Rectal smooth muscle tissue (tissue), 1 donor: ENCODE results near the gene ADGRG4.

ENCODE experiments used
- H3K27ac ChIP-seq: one replicate; pipeline ENCODE4 v1.7.0; 2013; ENCODE audit warnings: low read depth, low read length, inconsistent platforms
- H3K27me3 ChIP-seq: one replicate; pipeline ENCODE4 v1.7.0; 2013; ENCODE audit warnings: low read length; ENCODE audit not compliant: control insufficient read depth, insufficient read depth
- H3K36me3 ChIP-seq: one replicate; pipeline ENCODE4 v1.7.0; 2013; ENCODE audit warnings: low read length; ENCODE audit not compliant: control insufficient read depth, insufficient read depth
- H3K4me1 ChIP-seq: one replicate; pipeline ENCODE4 v1.7.0; 2013; ENCODE audit warnings: low read length; ENCODE audit not compliant: control insufficient read depth, insufficient read depth
- H3K4me3 ChIP-seq: one replicate; pipeline ENCODE4 v1.7.0; 2013; ENCODE audit warnings: low read length
- H3K9ac ChIP-seq: one replicate; pipeline ENCODE4 v1.7.0; 2013; ENCODE audit warnings: low read length

The ADGRG4 gene

DNA sequence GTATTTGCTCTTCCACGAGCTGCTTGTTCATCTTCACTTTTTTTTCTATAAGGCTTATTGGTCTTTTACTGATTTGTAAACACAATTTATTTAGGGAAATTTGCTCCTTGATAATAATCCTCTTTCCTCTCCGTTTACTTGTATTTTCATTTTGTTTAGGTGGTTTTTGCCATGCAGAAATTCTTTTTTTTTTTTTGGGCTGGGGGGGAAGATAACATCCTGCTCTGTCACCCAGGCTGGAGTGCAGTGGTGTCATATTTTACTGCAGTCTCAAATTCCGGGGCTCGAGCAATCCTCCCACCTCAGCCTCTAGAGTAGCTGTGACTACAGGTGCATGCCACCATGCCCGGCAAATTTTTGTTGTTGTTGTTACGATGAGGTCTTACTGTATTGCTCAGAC, 155.4 kb downstream of the ADGRG4 start:
- Histone ChIP-seq H3K9ac (no peak overlapping the region), H3K27ac (no peak overlapping the region), H3K4me1 (no peaks in the 10 kb centered on the region)

DNA sequence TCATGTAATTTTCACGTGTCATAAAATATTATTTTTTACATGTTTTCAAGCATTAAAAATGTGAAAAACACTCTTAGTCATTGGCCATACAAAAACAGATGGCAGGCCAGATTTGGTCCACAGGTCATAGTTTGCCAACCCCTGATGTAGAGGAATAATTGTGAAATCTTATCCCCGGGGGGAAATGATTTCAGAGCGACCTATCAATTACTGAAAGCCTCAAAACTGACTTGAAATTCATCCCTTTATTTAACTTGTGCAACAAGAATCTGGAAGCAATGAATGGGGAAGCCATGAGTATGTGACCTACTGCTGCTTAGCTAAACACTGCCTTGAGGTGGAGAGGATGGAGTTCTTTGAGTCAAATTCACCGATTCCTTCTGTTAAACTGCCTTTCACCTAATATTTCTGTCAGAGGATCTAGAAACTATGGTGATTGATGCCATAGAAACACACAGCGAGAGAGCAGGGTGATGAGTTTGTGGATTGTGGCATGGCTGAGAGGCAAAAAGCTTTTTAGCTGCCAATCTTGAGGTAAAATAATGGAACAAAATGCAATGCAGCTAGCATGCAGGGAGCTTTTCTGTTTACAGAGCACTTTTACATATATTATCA, 156.6 kb downstream of the ADGRG4 start:
- no peak overlapping the region for H3K4me3 ChIP-seq
- H3K9ac ChIP-seq, result no peak overlapping the region
- no peak overlapping the region for H3K27ac ChIP-seq
- no peaks in the 10 kb centered on the region for H3K27me3 ChIP-seq
- no peaks in the 10 kb centered on the region for H3K36me3 ChIP-seq
- H3K4me1 ChIP-seq, result no peaks in the 10 kb centered on the region

More for the DNA sequence above, 155.4 kb downstream of the ADGRG4 start:
- H3K36me3 ChIP-seq, result no peaks in the 10 kb centered on the region
- no peak overlapping the region for H3K4me3 ChIP-seq
- H3K27me3 ChIP-seq, result no peaks in the 10 kb centered on the region

GRCh38 chrX:136464589-136464988, 163.8 kb downstream of the ADGRG4 start:
- Histone ChIP-seq H3K36me3 (no peaks in the 10 kb centered on the region), H3K4me3 (no peak overlapping the region), H3K27me3 (no peaks in the 10 kb centered on the region), H3K27ac (no peak overlapping the region), H3K9ac (no peak overlapping the region), H3K4me1 (no peaks in the 10 kb centered on the region)
